ENCODE results near the gene TNP2. TPM values are rescaled to one million over a fixed set of nuclear protein-coding genes. Genes with fewer than 3 reads are reported as not detected.
A peak's percentile ranks its signal among the peaks of the same experiment; 100 is the strongest.

TNP2 gene
- total and polyA plus RNA-seq, 9 of the 15 experiments (the other 6 are each of a cell fraction or from before 2014, with no cell fraction given), result not detected

GRCh38 chr16:11255737-11256660 lies 13.1 kb downstream of the TNP2 start, which contains the start of gene SOCS1 (continued):
- TF ChIP-seq ZNF717 (CRISPR knock-in tag; IDR thresholded peaks at IDR 0.05), result no peak
- TF ChIP-seq RFX7 (CRISPR knock-in tag; IDR thresholded peaks at IDR 0.05), result no peak
- no peak for TF ChIP-seq ZBTB26 (CRISPR knock-in tag; IDR thresholded peaks at IDR 0.05)
- TF ChIP-seq FOXP4 (CRISPR knock-in tag; IDR thresholded peaks at IDR 0.05; ENCODE audit: borderline replicate concordance), result no peak
- peak; percentile 86 to 92 for TF ChIP-seq MNT (conservative IDR thresholded peaks at IDR 0.05)
- no peak for TF ChIP-seq ZBTB34 (CRISPR knock-in tag; IDR thresholded peaks at IDR 0.05)
- TF ChIP-seq ZFP36 (IDR thresholded peaks at IDR 0.05; ENCODE audit: low read depth, low read length, partially characterized antibody), result no peak
- no peak for TF ChIP-seq U2AF2 (optimal IDR thresholded peaks at IDR 0.05; ENCODE audit: low read depth, low read length)
- no peak for TF ChIP-seq TEAD4 (IDR thresholded peaks at IDR 0.05; ENCODE audit: low read length)
- no peak for TF ChIP-seq TEAD4 (CRISPR knock-in tag; IDR thresholded peaks at IDR 0.05; ENCODE audit: borderline replicate concordance)
- no peak for TF ChIP-seq RBM15 (IDR thresholded peaks at IDR 0.05; ENCODE audit: insufficient read depth, low read length)
- no peak for TF ChIP-seq USF2 (CRISPR knock-in tag; IDR thresholded peaks at IDR 0.05)
- TF ChIP-seq ZNF184 (CRISPR knock-in tag; IDR thresholded peaks at IDR 0.05), result no peak
- TF ChIP-seq CEBPZ (IDR thresholded peaks at IDR 0.05; ENCODE audit: borderline replicate concordance, low read depth, low read length), result no peak
- TF ChIP-seq CHD2 (IDR thresholded peaks at IDR 0.05; ENCODE audit: low read depth, low read length), result no peak

Data from K562 (cell line).